Brain microvascular endothelial cell (primary cell): ENCODE data around the gene LANCL3.

Source experiments
- DNase-seq: peaks from one replicate; pipeline ENCODE4 v3.0.0-alpha.2; 2020
- H3K27ac ChIP-seq: fragments of 250-450 bp; sonication (Bioruptor Pico); 2 replicates; pipeline ENCODE4 v1.5.1; 2020; ENCODE audit warnings: mild to moderate bottlenecking, moderate library complexity
- H3K27me3 ChIP-seq: fragments of 250-450 bp; sonication (Bioruptor Pico); replicated peaks from 2 replicates; pipeline ENCODE4 v1.5.1; 2020; ENCODE audit warnings: mild to moderate bottlenecking
- H3K36me3 ChIP-seq: fragments of 250-450 bp; sonication (Bioruptor Pico); replicated peaks from 2 replicates; pipeline ENCODE4 v1.5.1; 2020; ENCODE audit warnings: mild to moderate bottlenecking
- H3K4me3 ChIP-seq: 2 replicates; pipeline ENCODE4 v1.5.1; 2011; ENCODE audit warnings: low read depth, mild to moderate bottlenecking, control low read depth, low read length, moderate library complexity
- in situ Hi-C: cut with HindIII; loops from 2 replicates; pipeline ENCODE4 v1.10.0; 2017; ENCODE audit warnings: low sequenced_read_pairs, low pct_ligation_motif_present
- TF ChIP-seq, protein P1 (sequence below): IDR thresholded peaks from 2 replicates; pipeline ENCODE4 v1.5.1; 2011; ENCODE audit warnings: low read depth, mild to moderate bottlenecking, moderate library complexity, low read length, control low read depth, inconsistent platforms; ENCODE audit errors: missing control alignments

LANCL3 gene

GRCh38 chrX:37658343-37659030 is 87.0 kb downstream of the LANCL3 start:
- no peaks in the 10 kb centered on the region for H3K27me3 ChIP-seq

DNA sequence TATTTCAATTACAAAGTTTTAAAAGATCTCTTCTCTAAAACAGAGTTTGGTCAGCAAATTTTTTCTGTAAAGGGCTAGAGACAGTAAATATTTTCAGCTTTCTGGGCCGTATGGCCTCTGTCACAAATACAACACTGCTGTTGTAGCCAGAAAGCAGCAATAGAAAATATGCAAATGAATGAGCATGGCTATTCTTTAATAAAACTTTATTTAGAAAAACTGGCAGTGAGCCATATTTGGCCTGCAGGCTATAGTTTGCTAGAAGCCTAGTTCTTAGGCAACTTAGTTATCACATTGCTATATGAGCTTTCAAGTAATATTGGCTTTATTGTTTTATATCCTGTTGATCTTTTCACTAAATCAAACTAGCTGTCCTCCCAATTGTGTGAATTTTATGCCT is 87.6 kb downstream of the LANCL3 start:
- Histone ChIP-seq H3K27me3 (no peaks in the 10 kb centered on the region), H3K27ac (no peak overlapping the region), H3K4me3 (no peak overlapping the region), H3K36me3 (no peaks in the 10 kb centered on the region)
- in situ Hi-C loops, result no loop called here
- TF ChIP-seq, protein P1, sequence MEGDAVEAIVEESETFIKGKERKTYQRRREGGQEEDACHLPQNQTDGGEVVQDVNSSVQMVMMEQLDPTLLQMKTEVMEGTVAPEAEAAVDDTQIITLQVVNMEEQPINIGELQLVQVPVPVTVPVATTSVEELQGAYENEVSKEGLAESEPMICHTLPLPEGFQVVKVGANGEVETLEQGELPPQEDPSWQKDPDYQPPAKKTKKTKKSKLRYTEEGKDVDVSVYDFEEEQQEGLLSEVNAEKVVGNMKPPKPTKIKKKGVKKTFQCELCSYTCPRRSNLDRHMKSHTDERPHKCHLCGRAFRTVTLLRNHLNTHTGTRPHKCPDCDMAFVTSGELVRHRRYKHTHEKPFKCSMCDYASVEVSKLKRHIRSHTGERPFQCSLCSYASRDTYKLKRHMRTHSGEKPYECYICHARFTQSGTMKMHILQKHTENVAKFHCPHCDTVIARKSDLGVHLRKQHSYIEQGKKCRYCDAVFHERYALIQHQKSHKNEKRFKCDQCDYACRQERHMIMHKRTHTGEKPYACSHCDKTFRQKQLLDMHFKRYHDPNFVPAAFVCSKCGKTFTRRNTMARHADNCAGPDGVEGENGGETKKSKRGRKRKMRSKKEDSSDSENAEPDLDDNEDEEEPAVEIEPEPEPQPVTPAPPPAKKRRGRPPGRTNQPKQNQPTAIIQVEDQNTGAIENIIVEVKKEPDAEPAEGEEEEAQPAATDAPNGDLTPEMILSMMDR, result no peak
- DNase-seq, result no peak

More at GRCh38 chrX:37658343-37659030, 87.0 kb downstream of the LANCL3 start:
- Histone ChIP-seq H3K4me3 (no peak overlapping the region), H3K27ac (no peak overlapping the region), H3K36me3 (no peaks in the 10 kb centered on the region)
- DNase-seq, result no peak
- in situ Hi-C loops, result no loop called here
- TF ChIP-seq, protein P1, result no peak

DNA sequence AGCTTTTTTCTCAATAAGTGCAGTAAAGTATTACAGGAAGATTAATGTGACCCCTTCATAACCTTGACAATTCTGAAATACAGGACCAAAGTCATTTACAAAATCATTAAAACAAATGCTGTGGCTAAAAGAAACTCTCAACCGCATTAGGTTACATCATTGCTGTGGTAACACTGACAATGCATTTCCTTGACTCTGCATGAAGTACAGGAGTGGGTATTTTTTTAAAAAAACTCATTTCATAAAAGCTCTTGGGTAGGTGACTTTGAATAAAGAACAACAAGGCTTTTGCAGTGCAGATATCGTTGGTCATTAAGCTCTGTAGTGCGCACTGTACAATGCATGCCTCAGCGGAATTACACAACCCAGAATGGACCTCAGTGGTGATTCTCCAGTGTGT is 90.7 kb downstream of the LANCL3 start:
- TF ChIP-seq, protein P1, result no peak
- in situ Hi-C loops, result no loop called here
- Histone ChIP-seq H3K4me3 (no peak overlapping the region), H3K27me3 (no peaks in the 10 kb centered on the region), H3K36me3 (no peaks in the 10 kb centered on the region), H3K27ac (no peak overlapping the region)
- DNase-seq, result no peak

DNA sequence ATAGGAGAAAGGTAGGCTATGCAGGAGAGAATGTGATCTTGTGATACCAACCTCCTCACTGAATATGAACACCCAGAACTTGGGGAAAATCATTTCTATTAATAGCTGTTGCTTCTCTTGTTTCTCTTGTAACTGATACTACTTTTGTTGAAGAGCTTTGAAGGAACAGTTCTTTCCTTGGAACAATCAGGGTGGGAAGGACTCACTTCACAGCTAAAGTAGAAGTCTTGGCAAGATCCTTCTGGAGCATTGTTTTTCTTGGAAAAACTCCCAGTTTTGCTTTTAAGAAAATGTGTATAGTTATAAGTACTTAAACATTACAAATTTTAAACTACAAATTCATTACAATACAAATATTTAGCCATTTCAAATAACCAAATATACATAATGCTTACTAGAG is 95.1 kb downstream of the LANCL3 start:
- in situ Hi-C loops, result no loop called here
- Histone ChIP-seq H3K27ac (no peak overlapping the region), H3K4me3 (no peak overlapping the region), H3K36me3 (no peaks in the 10 kb centered on the region), H3K27me3 (no peaks in the 10 kb centered on the region)
- TF ChIP-seq, protein P1, result no peak
- no peak for DNase-seq

- Histone ChIP-seq H3K27ac (no peak overlapping the region), H3K27me3 (no peaks in the 10 kb centered on the region), H3K36me3 (no peaks in the 10 kb centered on the region), H3K4me3 (no peak overlapping the region)
- in situ Hi-C loops, result no loop called here
- no peak for DNase-seq
- TF ChIP-seq, protein P1, result no peak
Measured at GRCh38 chrX:37667141-37667540, 95.7 kb downstream of the LANCL3 start.

- TF ChIP-seq, protein P1, result no peak
- no peak for DNase-seq
Measured at GRCh38 chrX:37672563-37672962, 101.1 kb downstream of the LANCL3 start.

More at GRCh38 chrX:37672563-37672962, 101.1 kb downstream of the LANCL3 start:
- H3K36me3 ChIP-seq, result no peaks in the 10 kb centered on the region
- H3K27me3 ChIP-seq, result no peaks in the 10 kb centered on the region
- in situ Hi-C loops, result no loop called here
- H3K4me3 ChIP-seq, result no peak overlapping the region
- H3K27ac ChIP-seq, result no peak overlapping the region
